Stimulated activated CD4-positive, alpha-beta T cell treated with anti-CD3 and anti-CD28 coated beads, Interleukin-12 subunit alpha, Interleukin-12 subunit beta, amount 100 ng/mL, for 24 hours (primary cell): ENCODE results near the gene MYO15A.

Source experiments
- DNase-seq, 2 experiments: peaks; one replicate each; pipeline ENCODE4 v3.0.0-alpha.2; 2020; ENCODE audit warnings: low read depth in 2 of 2

The MYO15A gene

GRCh38 chr17:18105595-18105994 is 3.0 kb upstream of the MYO15A start:
- DNase-seq: no peak

GRCh38 chr17:18106211-18106610 is 2.3 kb upstream of the MYO15A start:
- DNase-seq: no peak

GRCh38 chr17:18107061-18107790 is 1.3 kb upstream of the MYO15A start:
- no peak for DNase-seq

GRCh38 chr17:18107971-18108370 is 585 bp upstream of the MYO15A start:
- DNase-seq: no peak

GRCh38 chr17:18109935-18110485 is 1.5 kb downstream of the MYO15A start:
- DNase-seq: no peak

- DNase-seq: no peak
Observed at GRCh38 chr17:18110636-18111145, 2.1 kb downstream of the MYO15A start.

GRCh38 chr17:18111330-18111971 is 2.9 kb downstream of the MYO15A start:
- no peak for DNase-seq

GRCh38 chr17:18115517-18115916 is 7.0 kb downstream of the MYO15A start:
- DNase-seq: no peak

GRCh38 chr17:18116078-18116477 is 7.5 kb downstream of the MYO15A start:
- DNase-seq: no peak

- DNase-seq: no peak
Observed at GRCh38 chr17:18117533-18117932, 9.0 kb downstream of the MYO15A start.

GRCh38 chr17:18117982-18118975 is 9.7 kb downstream of the MYO15A start:
- DNase-seq: no peak

- no peak for DNase-seq
Observed at GRCh38 chr17:18119166-18119745, 10.7 kb downstream of the MYO15A start.

- no peak for DNase-seq
Observed at GRCh38 chr17:18119938-18120337, 11.4 kb downstream of the MYO15A start.

- DNase-seq: no peak
Observed at GRCh38 chr17:18120461-18121017, 12.0 kb downstream of the MYO15A start.

- no peak for DNase-seq
Observed at GRCh38 chr17:18121144-18121910, 12.8 kb downstream of the MYO15A start.

GRCh38 chr17:18122990-18123753 is 14.6 kb downstream of the MYO15A start:
- DNase-seq: no peak

GRCh38 chr17:18124345-18125126 is 16.0 kb downstream of the MYO15A start:
- no peak for DNase-seq

- no peak for DNase-seq
Observed at GRCh38 chr17:18129041-18129502, 20.5 kb downstream of the MYO15A start.

GRCh38 chr17:18132711-18133110 is 24.2 kb downstream of the MYO15A start:
- DNase-seq: no peak
